GM19452 (cell line): ENCODE results near the gene DDRGK1.
"Not testable (repeated sequence)": the region's sequence is repeated elsewhere in the genome, so short reads cannot be mapped to it uniquely, and the experiment has no call there.

Experiments used
- ATAC-seq: cut with Tn5 transposase; IDR thresholded peaks from one replicate; pipeline ENCODE4 v1.9.1; 2021; ENCODE audit not compliant: unreplicated experiment

DDRGK1 gene

GRCh38 chr20:3218307-3218988 is 14.0 kb upstream of the DDRGK1 start:
- peak; percentile 59 for ATAC-seq

- not testable (repeated sequence) for ATAC-seq
Observed at GRCh38 chr20:3215359-3215917, 11.0 kb upstream of the DDRGK1 start.

- no peak for ATAC-seq
Observed at GRCh38 chr20:3213226-3213625, 8.7 kb upstream of the DDRGK1 start.

GRCh38 chr20:3210346-3210745 is 5.9 kb upstream of the DDRGK1 start:
- ATAC-seq = no peak

GRCh38 chr20:3209946-3210317 is 5.5 kb upstream of the DDRGK1 start:
- no peak for ATAC-seq

- no peak for ATAC-seq
Observed at GRCh38 chr20:3209257-3209945, 4.9 kb upstream of the DDRGK1 start, which contains the start of gene ITPA. Gene ITPA (plus strand): TSS chr20:3209498. CDS start chr20:3209552, 54 bp downstream.

- ATAC-seq = no peak
Observed at GRCh38 chr20:3208786-3209256, 4.3 kb upstream of the DDRGK1 start.

- peak; percentile 14 for ATAC-seq
Observed at GRCh38 chr20:3203315-3204123, 963 bp downstream of the DDRGK1 start.

GRCh38 chr20:3202965-3203314 is 1.5 kb downstream of the DDRGK1 start:
- no peak for ATAC-seq

GRCh38 chr20:3199976-3200755 is 4.3 kb downstream of the DDRGK1 start:
- ATAC-seq = no peak

GRCh38 chr20:3199206-3199605 is 5.3 kb downstream of the DDRGK1 start:
- ATAC-seq = no peak

GRCh38 chr20:3195590-3196237 is 8.8 kb downstream of the DDRGK1 start:
- no peak for ATAC-seq

- ATAC-seq = no peak
Observed at GRCh38 chr20:3194617-3195280, 9.7 kb downstream of the DDRGK1 start.

GRCh38 chr20:3193806-3194616 is 10.5 kb downstream of the DDRGK1 start:
- no peak for ATAC-seq

- no peak for ATAC-seq
Observed at GRCh38 chr20:3192226-3193015, 12.1 kb downstream of the DDRGK1 start.

- no peak for ATAC-seq
Observed at GRCh38 chr20:3190681-3191111, 13.8 kb downstream of the DDRGK1 start.

GRCh38 chr20:3189561-3190131 is 14.8 kb downstream of the DDRGK1 start:
- ATAC-seq = no peak
